Gastrocnemius medialis (tissue), 4 donors: ENCODE measurements around the gene RYR2.

ENCODE experiments used
- POLR2A ChIP-seq, 2 donors: fragments of 450-650 bp; IDR thresholded peaks; one replicate each; pipeline ENCODE4 v1.6.1; 2017; ENCODE audit warnings: antibody characterized with exemption in 2 of 2, mild to moderate bottlenecking in 2 of 2, moderate library complexity in 2 of 2
- TF ChIP-seq, protein P1 (sequence below), 5 experiments: fragments of 450-650 bp in 3 of 5; fragments of 200-600 bp in 2 of 5; sonication (generic) in 2 of 5; IDR thresholded peaks in 4 of 5; conservative IDR thresholded peaks in 1 of 5; 1 replicate in 4 of 5; 2 replicates in 1 of 5; pipeline ENCODE4 v1.5.1; 2016 to 2019; ENCODE audit warnings: antibody characterized with exemption in 5 of 5, mild to moderate bottlenecking in 3 of 5, moderate library complexity in 3 of 5

GRCh38 chr1:237737938-237738610 is 696.1 kb downstream of the RYR2 start:
- TF ChIP-seq, protein P1, sequence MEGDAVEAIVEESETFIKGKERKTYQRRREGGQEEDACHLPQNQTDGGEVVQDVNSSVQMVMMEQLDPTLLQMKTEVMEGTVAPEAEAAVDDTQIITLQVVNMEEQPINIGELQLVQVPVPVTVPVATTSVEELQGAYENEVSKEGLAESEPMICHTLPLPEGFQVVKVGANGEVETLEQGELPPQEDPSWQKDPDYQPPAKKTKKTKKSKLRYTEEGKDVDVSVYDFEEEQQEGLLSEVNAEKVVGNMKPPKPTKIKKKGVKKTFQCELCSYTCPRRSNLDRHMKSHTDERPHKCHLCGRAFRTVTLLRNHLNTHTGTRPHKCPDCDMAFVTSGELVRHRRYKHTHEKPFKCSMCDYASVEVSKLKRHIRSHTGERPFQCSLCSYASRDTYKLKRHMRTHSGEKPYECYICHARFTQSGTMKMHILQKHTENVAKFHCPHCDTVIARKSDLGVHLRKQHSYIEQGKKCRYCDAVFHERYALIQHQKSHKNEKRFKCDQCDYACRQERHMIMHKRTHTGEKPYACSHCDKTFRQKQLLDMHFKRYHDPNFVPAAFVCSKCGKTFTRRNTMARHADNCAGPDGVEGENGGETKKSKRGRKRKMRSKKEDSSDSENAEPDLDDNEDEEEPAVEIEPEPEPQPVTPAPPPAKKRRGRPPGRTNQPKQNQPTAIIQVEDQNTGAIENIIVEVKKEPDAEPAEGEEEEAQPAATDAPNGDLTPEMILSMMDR (IDR thresholded peaks at IDR 0.05 in 4 of 5, conservative IDR thresholded peaks at IDR 0.05 in 1 of 5): no peak
- no peak for TF ChIP-seq POLR2A (IDR thresholded peaks at IDR 0.05)
